PC-3 (cell line): ENCODE measurements around the gene NRG4. TPM values are rescaled to one million over a fixed set of nuclear protein-coding genes. Genes with fewer than 3 reads are reported as not detected.

ENCODE experiments used
- ATAC-seq: fragments of 200-7000 bp; cut with Tn5 transposase; 2 replicates; pipeline ENCODE4 v1.9.1; 2020; ENCODE audit warnings: mild to moderate bottlenecking, moderate library complexity
- BruUV-seq: library from RNA; stranded (reverse); fragments of 400-500 nt; replicated peaks from 2 replicates; lab custom pipeline; 2021; lab: Mats Ljungman, UMichigan
- CTCF ChIA-PET: fragments of 300-600 bp; sonication (Branson Sonifier 250); formaldehyde crosslinking; loops from one replicate; lab custom pipeline; 2022; ENCODE audit warnings: antibody characterized with exemption; lab: Charles Lee
- POLR2A ChIA-PET: fragments of 300-600 bp; sonication (Branson Sonifier 250); formaldehyde crosslinking; loops from one replicate; lab custom pipeline; 2022; ENCODE audit warnings: antibody characterized with exemption; ENCODE audit not compliant: unreplicated experiment; lab: Charles Lee
- DNase-seq: peaks from one replicate; pipeline ENCODE4 v3.0.0-alpha.2; 2015
- H2AFZ ChIP-seq: fragments of 300-600 bp; sonication (generic); 2 replicates; pipeline ENCODE4 v1.6.0; 2016; ENCODE audit warnings: antibody characterized with exemption, low read length
- H3F3A ChIP-seq: fragments of 300-600 bp; sonication (generic); one replicate; pipeline ENCODE4 v1.6.0; 2017; ENCODE audit warnings: antibody characterized with exemption, low read length, control low read depth, mild to moderate bottlenecking; ENCODE audit not compliant: unreplicated experiment
- H3K27ac ChIP-seq: fragments of 300-600 bp; sonication (generic); 2 replicates; pipeline ENCODE4 v1.5.1; 2016; ENCODE audit warnings: mild to moderate bottlenecking, low read length
- H3K27me3 ChIP-seq: fragments of 300-600 bp; sonication (generic); 2 replicates; pipeline ENCODE4 v1.6.1; 2016; ENCODE audit warnings: low read length, mixed read lengths
- H3K36me3 ChIP-seq: fragments of 300-600 bp; sonication (generic); 2 replicates; pipeline ENCODE4 v1.6.1; 2016; ENCODE audit warnings: low read depth, mixed run types, low read length, mixed read lengths
- H3K4me1 ChIP-seq: fragments of 300-600 bp; sonication (generic); 2 replicates; pipeline ENCODE4 v1.5.1; 2016; ENCODE audit warnings: low read length; ENCODE audit not compliant: insufficient read depth
- H3K4me2 ChIP-seq: fragments of 300-600 bp; sonication (generic); 2 replicates; pipeline ENCODE4 v1.6.0; 2016; ENCODE audit warnings: low read length
- H3K4me3 ChIP-seq: fragments of 300-600 bp; sonication (generic); 2 replicates; pipeline ENCODE4 v1.5.1; 2016; ENCODE audit warnings: mild to moderate bottlenecking, low read length, mixed read lengths
- H3K79me2 ChIP-seq: fragments of 300-600 bp; sonication (generic); 2 replicates; pipeline ENCODE4 v1.6.1; 2017; ENCODE audit warnings: low read length, mixed read lengths
- H3K9ac ChIP-seq: fragments of 300-600 bp; sonication (generic); 2 replicates; pipeline ENCODE4 v1.6.0; 2016; ENCODE audit warnings: mild to moderate bottlenecking, low read length
- H3K9me2 ChIP-seq: fragments of 300-600 bp; sonication (generic); replicated peaks from 2 replicates; pipeline ENCODE4 v1.6.1; 2016; ENCODE audit warnings: mixed run types, low read length, mixed read lengths
- H3K9me3 ChIP-seq: fragments of 300-600 bp; sonication (generic); 2 replicates; pipeline ENCODE4 v1.6.1; 2016; ENCODE audit warnings: low read length, mixed read lengths
- H4K20me1 ChIP-seq: fragments of 300-600 bp; sonication (generic); 2 replicates; pipeline ENCODE4 v1.6.1; 2016; ENCODE audit warnings: low read length, mixed read lengths
- CTCF ChIP-seq: fragments of 300-600 bp; sonication (generic); conservative IDR thresholded peaks from 2 replicates; pipeline ENCODE4 v1.5.1; 2017; ENCODE audit warnings: antibody characterized with exemption, low read depth, mild to moderate bottlenecking, low read length
- EZH2 ChIP-seq: fragments of 300-600 bp; sonication (generic); IDR thresholded peaks from one replicate; pipeline ENCODE4 v1.6.1; 2017; ENCODE audit warnings: antibody characterized with exemption, mild to moderate bottlenecking, low read length; ENCODE audit not compliant: unreplicated experiment
- EZH2phosphoT487 ChIP-seq: fragments of 300-600 bp; sonication (generic); IDR thresholded peaks from 2 replicates; pipeline ENCODE4 v1.6.1; 2018; ENCODE audit warnings: mild to moderate bottlenecking, antibody characterized with exemption, low read length, borderline replicate concordance
- intact Hi-C: fragments of 100-400 bp; cut with micrococcal nuclease; formaldehyde crosslinking; loops from 2 replicates; pipeline ENCODE4 v1.9.0; 2023
- total RNA-seq: library from RNA; depleted of rRNA; stranded (reverse); fragments of >200 nt; gene quantifications from 2 replicates; pipeline ENCODE4 v1.2.3, GENCODE V29; 2014

Gene NRG4
- total RNA-seq, 1 experiment from 2014 or later: 2.8 TPM

DNA sequence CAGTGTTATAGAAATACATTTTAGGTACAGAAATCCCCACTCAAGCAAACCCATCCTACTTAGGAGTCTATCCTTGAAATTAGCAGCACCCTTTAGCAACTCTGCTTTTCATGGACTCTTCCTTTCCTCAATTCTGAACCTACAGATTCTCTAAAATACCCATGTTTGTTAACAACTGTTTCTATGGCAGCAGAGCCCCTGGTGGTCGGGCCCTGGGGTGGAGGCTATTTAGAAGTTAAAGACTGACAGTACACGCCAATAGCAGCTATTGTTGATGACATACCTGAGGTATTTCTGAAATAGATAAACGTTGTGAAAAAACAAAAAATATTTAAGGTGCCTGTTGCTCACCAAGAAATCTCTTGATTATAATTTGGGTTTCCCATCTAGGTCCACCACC lies 23.4 kb upstream of the NRG4 start:
- intact Hi-C loops: no loop called here
- BruUV-seq: no TSS peak
- Histone ChIP-seq H3K9ac (no peak overlapping the region), H2AFZ (no peak overlapping the region), H3K9me3 (no peaks in the 10 kb centered on the region), H3K4me1 (no peaks in the 10 kb centered on the region), H3K9me2 (no peaks in the 10 kb centered on the region), H3K36me3 (no peaks in the 10 kb centered on the region), H3K79me2 (no peaks in the 10 kb centered on the region), H3F3A (no peaks in the 10 kb centered on the region), H4K20me1 (no peaks in the 10 kb centered on the region), H3K27ac (no peak overlapping the region), H3K27me3 (peaks cover 56% of the 10 kb centered on the region), H3K4me3 (no peak overlapping the region), H3K4me2 (no peak overlapping the region)
- TF ChIP-seq CTCF (no peak), EZH2phosphoT487 (no peak), EZH2 (no peak)
- DNase-seq (no peak), ATAC-seq (no peak)
- ChIA-PET POLR2A (no interaction called here), CTCF (no interaction called here)

DNA sequence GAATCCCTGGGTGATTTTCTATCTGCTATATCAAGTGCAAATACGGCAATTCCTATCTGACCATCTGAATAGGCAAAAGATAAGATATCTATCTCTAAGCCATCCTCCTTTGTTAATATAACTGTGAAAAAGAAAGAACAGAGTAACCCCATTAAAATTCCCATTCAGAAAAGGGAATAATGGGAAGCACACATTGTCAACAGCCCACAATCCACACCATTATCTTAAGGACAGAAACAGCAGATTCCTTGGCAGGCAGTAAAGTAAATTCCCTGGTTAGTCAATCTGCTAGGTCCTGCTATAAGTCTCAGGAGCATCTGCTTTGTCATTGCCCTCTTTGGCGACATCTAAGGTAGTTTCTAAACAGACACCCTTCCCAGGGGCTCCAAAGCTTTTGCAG lies 21.9 kb upstream of the NRG4 start:
- Histone ChIP-seq H2AFZ (no peak overlapping the region), H3K9me2 (no peaks in the 10 kb centered on the region), H3K27ac (no peak overlapping the region), H3K36me3 (no peaks in the 10 kb centered on the region), H3K79me2 (no peaks in the 10 kb centered on the region), H3K4me2 (no peak overlapping the region), H3K9ac (no peak overlapping the region), H3K27me3 (peaks cover 43% of the 10 kb centered on the region), H3K4me1 (no peaks in the 10 kb centered on the region), H3K9me3 (no peaks in the 10 kb centered on the region), H4K20me1 (no peaks in the 10 kb centered on the region), H3K4me3 (no peak overlapping the region), H3F3A (no peaks in the 10 kb centered on the region)
- intact Hi-C loops: no loop called here
- TF ChIP-seq EZH2phosphoT487 (no peak), EZH2 (no peak), CTCF (no peak)
- ATAC-seq (no peak), DNase-seq (no peak)
- BruUV-seq: no TSS peak
- ChIA-PET POLR2A (no interaction called here), CTCF (no interaction called here)

- H3K79me2 ChIP-seq: no peaks in the 10 kb centered on the region
- BruUV-seq: no TSS peak
- H3K4me2 ChIP-seq: no peak overlapping the region
- TF ChIP-seq EZH2phosphoT487 (no peak), EZH2 (no peak), CTCF (no peak)
- H3K9me2 ChIP-seq: no peaks in the 10 kb centered on the region
- H3K27me3 ChIP-seq: peaks cover 41% of the 10 kb centered on the region
- H3F3A ChIP-seq: no peaks in the 10 kb centered on the region
- ChIA-PET CTCF (interaction anchor here (0.5 kb wide), 1 partner anchor 26 kb away, joined by 7 read pairs; the partner anchor contains the start of gene TMEM266), POLR2A (no interaction called here)
- H3K4me3 ChIP-seq: no peak overlapping the region
- H2AFZ ChIP-seq: no peak overlapping the region
- H3K4me1 ChIP-seq: no peaks in the 10 kb centered on the region
- no peaks in the 10 kb centered on the region for H3K9me3 ChIP-seq
- H4K20me1 ChIP-seq: no peaks in the 10 kb centered on the region
- no peak overlapping the region for H3K27ac ChIP-seq
- intact Hi-C loops: no loop called here
- H3K9ac ChIP-seq: no peak overlapping the region
- DNase-seq (no peak), ATAC-seq (no peak)
- no peaks in the 10 kb centered on the region for H3K36me3 ChIP-seq
Observed at GRCh38 chr15:76033438-76033837, 21.2 kb upstream of the NRG4 start.
